Breast epithelium (tissue), 4 donors: ENCODE results near the gene PTGES2. TPM values are rescaled to one million over a fixed set of nuclear protein-coding genes. Genes with fewer than 3 reads are reported as not detected.

ENCODE experiments used
- DNase-seq, 2 donors: peaks; one replicate each; pipeline ENCODE4 v3.0.0-alpha.2; 2019; ENCODE audit warnings: low spot score in 2 of 2
- H3K27ac ChIP-seq, 2 donors: fragments of 200-600 bp; sonication (generic) in 1 of 2; one replicate each; pipeline ENCODE4 v1.5.1; 2016 to 2019; ENCODE audit warnings: mild to moderate bottlenecking in 1 of 2
- H3K27me3 ChIP-seq, 2 donors: fragments of 200-600 bp; sonication (generic) in 1 of 2; one replicate each; pipeline versions ENCODE4 v1.5.1 to v1.6.0; 2017 to 2019; ENCODE audit warnings: control low read depth in 1 of 2, mild to moderate bottlenecking in 1 of 2
- H3K36me3 ChIP-seq: fragments of 200-600 bp; one replicate; pipeline ENCODE4 v1.5.1; 2019
- H3K4me1 ChIP-seq, 2 donors: fragments of 200-600 bp; sonication (generic); one replicate each; pipeline ENCODE4 v1.5.1; 2016 to 2019; ENCODE audit warnings: control low read depth in 1 of 2
- H3K4me3 ChIP-seq, 3 donors: fragments of 200-600 bp; sonication (generic); 1 replicate in 2 of 3; 2 replicates in 1 of 3; pipeline ENCODE4 v1.5.1; 2016 to 2019; ENCODE audit warnings: mild to moderate bottlenecking in 3 of 3, moderate library complexity in 2 of 3
- H3K9me3 ChIP-seq, 2 donors: fragments of 200-600 bp; sonication (generic) in 1 of 2; one replicate each; pipeline ENCODE4 v1.5.1; 2016 to 2019; ENCODE audit warnings: control low read depth in 1 of 2
- POLR2A ChIP-seq: fragments of 450-650 bp; IDR thresholded peaks from one replicate; pipeline ENCODE4 v1.6.1; 2016; ENCODE audit warnings: antibody characterized with exemption, mild to moderate bottlenecking, moderate library complexity
- POLR2AphosphoS5 ChIP-seq, 3 donors: sonication (generic); formaldehyde crosslinking; IDR thresholded peaks; one replicate each; pipeline ENCODE4 v1.6.1; 2017; ENCODE audit warnings: antibody characterized with exemption in 3 of 3
- intact Hi-C: fragments of 100-400 bp; cut with DNase I; formaldehyde crosslinking; loops from one replicate; pipeline ENCODE4 v1.15.1; 2023; ENCODE audit warnings: low total_unique reads
- total RNA-seq, 3 donors: library from RNA; depleted of rRNA; stranded (reverse); fragments of >200 nt; gene quantifications; one replicate each; pipeline ENCODE4 v1.1.0, GENCODE V29; 2016
- TF ChIP-seq, protein P1 (sequence below), 3 donors: fragments of 450-650 bp; IDR thresholded peaks; one replicate each; pipeline ENCODE4 v1.5.1; 2016 to 2017; ENCODE audit warnings: antibody characterized with exemption in 3 of 3, mild to moderate bottlenecking in 3 of 3, moderate library complexity in 3 of 3

The PTGES2 gene
- total RNA-seq, 3 donors from 2014 or later = 35.7 to 86.9 (median 55.0) TPM

DNA sequence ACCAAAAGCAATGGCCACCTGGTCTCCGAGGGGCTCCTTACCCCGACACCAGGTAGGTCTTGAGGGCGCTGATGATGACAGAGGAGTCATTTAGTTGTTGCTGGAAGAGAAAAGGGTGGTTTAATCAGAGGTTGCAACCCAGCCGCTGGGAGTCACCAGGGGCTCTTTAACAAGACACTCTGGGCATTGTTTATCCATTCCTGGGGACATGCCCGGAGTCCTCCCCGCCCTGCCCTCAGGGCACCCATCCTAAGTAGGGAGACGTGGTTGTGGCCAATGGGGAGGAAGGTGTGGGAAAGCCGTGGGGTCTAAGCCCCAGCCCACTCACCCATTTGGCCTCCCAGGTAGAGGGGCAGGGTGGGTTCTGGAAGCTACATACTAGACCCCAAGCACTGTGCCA is 3.1 kb downstream of the PTGES2 start:
- Histone ChIP-seq H3K36me3 (peaks cover 6% of the 10 kb centered on the region), H3K27ac (no peak overlapping the region), H3K4me1 (peaks cover 4 to 16% of the 10 kb centered on the region in 2 donors), H3K9me3 (no peaks in the 10 kb centered on the region), H3K4me3 (no peak overlapping the region), H3K27me3 (no peaks in the 10 kb centered on the region)
- TF ChIP-seq POLR2AphosphoS5 (IDR thresholded peaks at IDR 0.05) (no peak), POLR2A (no peak)
- TF ChIP-seq, protein P1, sequence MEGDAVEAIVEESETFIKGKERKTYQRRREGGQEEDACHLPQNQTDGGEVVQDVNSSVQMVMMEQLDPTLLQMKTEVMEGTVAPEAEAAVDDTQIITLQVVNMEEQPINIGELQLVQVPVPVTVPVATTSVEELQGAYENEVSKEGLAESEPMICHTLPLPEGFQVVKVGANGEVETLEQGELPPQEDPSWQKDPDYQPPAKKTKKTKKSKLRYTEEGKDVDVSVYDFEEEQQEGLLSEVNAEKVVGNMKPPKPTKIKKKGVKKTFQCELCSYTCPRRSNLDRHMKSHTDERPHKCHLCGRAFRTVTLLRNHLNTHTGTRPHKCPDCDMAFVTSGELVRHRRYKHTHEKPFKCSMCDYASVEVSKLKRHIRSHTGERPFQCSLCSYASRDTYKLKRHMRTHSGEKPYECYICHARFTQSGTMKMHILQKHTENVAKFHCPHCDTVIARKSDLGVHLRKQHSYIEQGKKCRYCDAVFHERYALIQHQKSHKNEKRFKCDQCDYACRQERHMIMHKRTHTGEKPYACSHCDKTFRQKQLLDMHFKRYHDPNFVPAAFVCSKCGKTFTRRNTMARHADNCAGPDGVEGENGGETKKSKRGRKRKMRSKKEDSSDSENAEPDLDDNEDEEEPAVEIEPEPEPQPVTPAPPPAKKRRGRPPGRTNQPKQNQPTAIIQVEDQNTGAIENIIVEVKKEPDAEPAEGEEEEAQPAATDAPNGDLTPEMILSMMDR (IDR thresholded peaks at IDR 0.05) = no peak
- intact Hi-C loops = no loop called here
- DNase-seq = no peak

DNA sequence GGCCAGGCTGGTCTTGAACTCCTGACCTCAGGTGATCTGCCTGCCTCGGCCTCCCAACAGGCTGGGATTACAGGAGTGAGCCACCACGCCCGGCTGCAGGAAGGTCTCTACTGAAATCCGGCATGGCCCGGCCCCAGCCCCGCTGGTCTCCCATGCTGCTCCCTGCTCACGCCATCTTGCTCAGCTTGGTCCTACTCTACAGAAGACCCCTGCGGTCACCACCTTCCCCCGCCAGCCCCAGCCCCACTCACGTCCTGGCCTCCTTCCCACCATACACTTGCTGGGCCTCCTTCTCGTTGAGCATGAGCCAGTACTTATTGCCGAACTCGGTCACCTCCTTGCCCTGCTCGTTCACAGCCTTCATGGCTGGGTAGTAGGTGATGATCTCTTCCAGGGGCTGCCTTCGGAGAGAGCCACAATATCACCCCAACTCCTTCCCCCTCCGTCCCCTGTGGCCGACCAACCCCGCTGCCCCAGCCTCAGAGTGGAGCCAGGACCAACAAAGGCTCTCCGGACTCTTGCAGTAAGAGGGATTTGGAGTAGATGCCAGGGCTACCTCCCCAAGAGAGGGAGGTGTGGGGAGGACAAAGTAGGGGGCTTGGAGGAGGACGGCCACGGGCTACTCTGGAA is 4.0 kb downstream of the PTGES2 start:
- intact Hi-C loops = no loop called here
- H3K27ac ChIP-seq = no peak overlapping the region
- no peaks in the 10 kb centered on the region for H3K27me3 ChIP-seq
- H3K4me1 ChIP-seq = peaks cover 4 to 16% of the 10 kb centered on the region in 2 donors
- H3K9me3 ChIP-seq = no peaks in the 10 kb centered on the region
- no peak overlapping the region for H3K4me3 ChIP-seq
- no peak for DNase-seq
- H3K36me3 ChIP-seq = peaks cover 6% of the 10 kb centered on the region
- TF ChIP-seq POLR2AphosphoS5 (IDR thresholded peaks at IDR 0.05) (no peak), POLR2A (no peak)
- TF ChIP-seq, protein P1 (IDR thresholded peaks at IDR 0.05) = no peak

DNA sequence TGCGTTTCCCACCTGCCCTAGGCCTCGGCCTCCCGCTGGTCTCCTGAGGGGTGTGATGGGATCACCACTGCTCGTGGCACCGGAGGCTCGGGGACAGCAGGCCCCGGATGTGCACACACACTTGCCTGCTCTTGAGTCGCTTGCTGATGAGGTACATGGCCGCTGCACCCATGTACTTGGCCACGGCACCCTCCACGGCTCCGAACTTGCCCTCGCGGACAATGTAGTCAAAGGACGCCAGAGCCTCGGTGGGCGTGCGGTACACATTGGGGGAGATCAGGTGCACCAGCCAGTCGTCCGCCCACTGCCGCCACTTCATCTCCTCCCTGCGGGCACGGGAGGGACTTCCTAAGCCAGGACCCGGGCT is 4.7 kb downstream of the PTGES2 start:
- Histone ChIP-seq H3K9me3 (no peaks in the 10 kb centered on the region), H3K27ac (no peak overlapping the region), H3K27me3 (no peaks in the 10 kb centered on the region), H3K4me3 (no peak overlapping the region), H3K4me1 (peaks cover 4 to 16% of the 10 kb centered on the region in 2 donors), H3K36me3 (peaks cover 6% of the 10 kb centered on the region)
- TF ChIP-seq, protein P1 (IDR thresholded peaks at IDR 0.05) = no peak
- intact Hi-C loops = no loop called here
- no peak for DNase-seq

DNA sequence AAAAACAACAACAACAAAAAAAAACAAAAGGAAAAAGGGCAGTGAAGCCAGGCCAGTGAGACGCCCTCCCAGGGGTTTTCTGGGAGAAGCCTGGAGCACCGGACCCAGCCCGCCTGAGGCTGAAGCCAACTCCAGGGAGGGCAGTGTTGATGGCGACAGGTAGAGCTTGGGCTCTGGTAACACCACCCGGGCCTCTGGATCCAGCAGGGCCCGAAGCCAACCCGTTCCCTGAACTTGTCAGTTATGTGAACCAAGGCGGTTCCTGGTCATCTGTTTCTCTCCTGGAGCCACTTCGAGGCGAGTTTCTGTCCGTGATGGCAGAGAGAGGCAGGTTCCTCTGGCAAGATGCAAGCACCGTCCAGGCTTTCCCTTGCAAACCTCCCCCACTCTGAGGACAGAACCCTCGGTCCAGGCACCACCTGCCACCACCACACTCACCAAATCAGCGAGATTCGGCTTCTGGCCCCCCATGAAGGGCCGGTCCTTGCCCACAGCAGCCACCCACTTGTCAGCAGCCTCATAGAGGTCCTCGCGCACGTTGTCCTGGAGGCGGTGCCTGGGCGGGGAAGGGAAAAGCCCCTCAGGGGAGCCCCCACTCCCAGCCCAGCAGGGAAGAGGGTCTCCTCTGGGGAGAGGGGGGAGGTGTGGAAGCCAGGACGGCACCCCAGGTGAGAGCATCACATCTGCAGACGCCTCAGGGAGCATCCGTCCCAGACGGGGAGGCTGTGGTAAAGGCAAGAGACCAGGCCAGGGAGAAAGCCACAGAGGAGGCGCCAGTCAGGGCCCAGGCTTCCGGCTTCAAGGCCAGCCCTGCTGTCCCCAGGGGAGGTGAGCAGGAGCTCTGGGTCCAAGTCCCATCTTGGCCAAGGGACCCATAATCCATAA is 5.4 kb downstream of the PTGES2 start:
- no peak for TF ChIP-seq POLR2AphosphoS5 (IDR thresholded peaks at IDR 0.05)
- no peak for TF ChIP-seq POLR2A
- TF ChIP-seq, protein P1 (IDR thresholded peaks at IDR 0.05) = no peak
- intact Hi-C loops = no loop called here

DNA sequence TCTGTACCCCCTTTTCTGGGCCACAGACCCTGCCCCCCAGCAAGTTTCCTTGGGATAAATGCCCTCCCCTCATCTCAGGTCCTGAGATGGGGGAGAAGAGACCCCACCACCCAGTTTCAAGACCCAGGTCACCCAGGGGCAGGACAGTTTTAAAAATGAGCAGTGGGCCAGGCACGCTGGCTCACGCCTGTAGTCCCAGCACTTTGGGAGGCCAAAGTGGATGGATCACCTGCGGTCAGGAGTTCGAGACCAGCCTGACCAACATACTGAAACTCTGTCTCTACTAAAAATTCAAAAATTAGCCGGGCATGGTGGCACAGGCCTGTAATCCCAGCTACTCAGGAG is 6.1 kb downstream of the PTGES2 start:
- TF ChIP-seq POLR2A = no peak
- no peak for TF ChIP-seq POLR2AphosphoS5 (IDR thresholded peaks at IDR 0.05)
- TF ChIP-seq, protein P1 (IDR thresholded peaks at IDR 0.05) = no peak
- Histone ChIP-seq H3K27me3 (no peaks in the 10 kb centered on the region), H3K36me3 (peaks cover 6% of the 10 kb centered on the region), H3K27ac (no peak overlapping the region), H3K4me3 (no peak overlapping the region), H3K4me1 (peaks cover 4 to 16% of the 10 kb centered on the region in 2 donors), H3K9me3 (no peaks in the 10 kb centered on the region)
- DNase-seq = no peak
- intact Hi-C loops = no loop called here

More for the DNA sequence above, 5.4 kb downstream of the PTGES2 start:
- no peaks in the 10 kb centered on the region for H3K9me3 ChIP-seq
- no peak overlapping the region for H3K4me3 ChIP-seq
- H3K27me3 ChIP-seq = no peaks in the 10 kb centered on the region
- H3K27ac ChIP-seq = no peak overlapping the region
- H3K4me1 ChIP-seq = peaks cover 4 to 16% of the 10 kb centered on the region in 2 donors
- peaks cover 6% of the 10 kb centered on the region for H3K36me3 ChIP-seq
- no peak for DNase-seq
